Ovary (tissue), 3 donors: ENCODE measurements around the gene CTSW.

Experiments
- CTCF ChIP-seq, 3 donors: fragments of 450-650 bp in 2 of 3; fragments of 200-600 bp in 1 of 3; IDR thresholded peaks; one replicate each; pipeline versions ENCODE4 v1.5.1 to v1.8.0; 2016 to 2022; ENCODE audit warnings: antibody characterized with exemption in 3 of 3, mild to moderate bottlenecking in 1 of 3
- EP300 ChIP-seq: sonication (generic); formaldehyde crosslinking; IDR thresholded peaks from one replicate; pipeline ENCODE4 v1.6.1; 2017; ENCODE audit warnings: antibody characterized with exemption
- POLR2A ChIP-seq: fragments of 450-650 bp; IDR thresholded peaks from one replicate; pipeline ENCODE4 v1.6.1; 2017; ENCODE audit warnings: antibody characterized with exemption, mild to moderate bottlenecking, moderate library complexity
- donor health status: DM: no; HTN: no; CAD: no.

DNA sequence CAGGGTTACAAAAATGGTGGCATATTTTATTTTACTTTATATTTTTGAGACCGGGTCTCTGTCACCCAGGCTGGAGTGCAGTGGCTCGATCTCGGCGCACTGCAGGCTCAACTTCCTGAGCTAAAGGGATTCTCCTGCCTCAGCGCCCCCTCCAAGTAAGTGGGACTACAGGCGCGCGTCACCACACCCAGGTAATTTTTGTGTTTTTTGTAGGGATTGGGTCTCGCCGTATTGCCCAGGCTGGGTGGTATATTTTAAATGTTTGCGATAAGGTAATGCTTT is 21.2 kb downstream of the CTSW start:
- TF ChIP-seq CTCF (IDR thresholded peaks at IDR 0.05), result no peak
- TF ChIP-seq POLR2A, result no peak
- no peak for TF ChIP-seq EP300
